DMS153 treated with DMSO at 0.1 percent for 48 hours (cell line): ENCODE measurements around the gene ATP2B2.

ENCODE experiments used
- DNase-seq: peaks from one replicate; lab custom pipeline; 2025; ENCODE audit not compliant: unreplicated experiment; lab: John Stamatoyannopoulos, UW

Gene ATP2B2

DNA sequence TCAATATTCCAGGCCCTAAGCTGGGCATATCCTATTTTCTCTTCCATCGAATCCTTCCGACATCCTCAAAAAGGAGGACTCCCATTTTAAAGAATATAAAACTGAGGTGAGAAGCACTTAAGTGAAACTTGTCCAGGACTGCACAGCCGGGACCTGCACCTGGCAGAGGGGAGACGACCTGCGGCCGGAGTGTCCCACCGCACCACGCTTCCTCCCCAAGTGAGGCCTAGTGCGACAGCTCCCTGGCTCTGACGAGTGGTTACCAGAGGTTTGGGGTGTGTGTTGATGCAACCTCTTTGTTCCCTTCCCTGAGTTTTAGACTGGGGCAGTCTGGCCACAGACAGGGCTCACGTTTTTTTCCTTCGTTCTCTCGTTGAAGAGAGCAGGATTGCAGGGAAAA, 24.9 kb upstream of the ATP2B2 start:
- no peak for DNase-seq

DNA sequence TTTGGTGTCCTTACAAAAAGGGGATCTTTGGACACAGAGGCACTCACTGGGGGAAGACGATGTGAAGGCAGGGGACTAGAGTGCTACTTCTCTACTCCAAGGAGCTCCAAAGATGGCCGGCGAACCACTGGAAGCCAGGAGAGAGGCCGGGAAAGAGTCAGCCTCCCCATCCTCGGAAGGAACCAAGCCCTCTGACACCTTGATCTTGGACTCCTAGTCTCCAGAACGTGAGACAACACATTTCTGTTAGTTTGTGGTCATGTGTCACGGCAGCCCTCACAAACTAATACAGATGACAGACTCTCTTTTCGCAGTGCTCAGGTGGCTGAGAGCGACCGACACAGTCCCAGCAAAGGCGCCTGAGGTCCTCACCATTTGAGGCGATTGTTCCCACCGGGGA, 24.4 kb upstream of the ATP2B2 start:
- no peak for DNase-seq

DNA sequence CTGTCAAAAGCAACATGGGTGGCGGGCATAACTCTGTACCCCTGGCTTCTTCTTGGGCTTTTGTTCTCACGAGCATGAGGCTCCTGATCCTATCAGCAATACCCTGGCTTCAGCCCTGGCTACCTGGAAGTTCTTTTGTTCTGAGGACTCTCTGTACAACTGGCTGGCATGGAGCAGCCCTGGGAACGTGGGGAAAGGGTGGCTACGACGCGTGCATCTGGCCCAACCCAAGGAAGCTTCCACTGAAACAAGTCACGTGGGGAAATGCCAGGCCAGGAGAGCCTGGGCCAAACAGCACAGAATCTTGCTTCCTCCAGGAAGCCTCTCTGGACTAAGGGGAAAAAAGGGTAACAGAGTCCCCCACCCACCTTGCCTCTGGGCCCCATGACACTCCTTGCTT, 22.7 kb upstream of the ATP2B2 start:
- no peak for DNase-seq

DNA sequence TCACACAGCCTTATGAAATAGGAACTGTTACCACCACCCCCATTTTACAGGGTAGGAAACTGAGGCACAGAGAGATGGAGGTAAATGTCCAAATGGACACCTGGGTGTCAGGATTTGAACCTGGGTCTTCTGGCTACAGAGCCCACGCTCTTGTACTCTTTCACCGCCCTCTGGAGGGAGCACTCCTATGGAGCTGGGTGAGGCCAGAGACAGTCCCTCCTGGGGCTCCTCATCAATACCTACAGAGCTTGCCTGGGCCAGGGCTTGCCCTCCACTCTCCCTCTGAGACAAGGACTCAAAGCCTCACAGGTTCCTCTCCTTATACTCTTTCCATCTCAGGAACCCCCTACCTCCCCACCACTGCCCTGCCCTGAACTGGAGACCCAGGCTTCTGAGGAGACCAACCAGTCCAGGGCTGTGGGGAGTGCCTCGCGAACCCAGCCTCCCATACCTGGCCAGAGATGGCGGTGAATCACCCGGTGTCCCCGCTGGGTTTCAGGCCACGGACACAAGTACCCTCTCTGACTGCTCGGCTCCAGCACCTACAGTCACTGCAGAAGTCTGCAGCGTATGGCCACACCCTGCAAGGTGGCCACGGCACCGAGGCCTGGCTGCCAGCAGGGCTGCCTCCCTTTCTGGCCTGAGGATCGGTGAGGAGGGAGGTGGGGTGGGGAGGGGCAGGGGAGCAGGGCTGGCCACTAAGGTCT, 22.1 kb upstream of the ATP2B2 start:
- DNase-seq = no peak

DNA sequence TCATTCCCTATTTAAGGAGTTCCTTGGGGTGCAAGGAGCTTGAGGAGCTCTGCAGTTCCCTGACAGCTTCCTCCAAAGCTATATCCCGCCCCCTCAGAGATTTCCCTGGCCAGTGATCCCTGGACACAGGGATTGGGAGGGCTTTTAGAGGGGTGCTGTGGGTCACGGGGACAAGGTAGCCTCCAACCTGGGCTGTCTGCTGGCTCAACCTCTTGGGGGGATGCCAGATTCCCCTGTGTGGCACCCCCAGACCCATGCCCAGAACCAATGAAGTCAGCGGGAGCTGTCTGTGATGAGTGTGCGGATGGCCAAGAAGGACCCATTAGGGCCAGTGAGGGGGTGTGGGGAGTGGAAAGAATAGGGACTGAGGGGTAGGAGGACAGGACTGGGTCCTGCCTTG, 21.0 kb upstream of the ATP2B2 start:
- DNase-seq = no peak

DNA sequence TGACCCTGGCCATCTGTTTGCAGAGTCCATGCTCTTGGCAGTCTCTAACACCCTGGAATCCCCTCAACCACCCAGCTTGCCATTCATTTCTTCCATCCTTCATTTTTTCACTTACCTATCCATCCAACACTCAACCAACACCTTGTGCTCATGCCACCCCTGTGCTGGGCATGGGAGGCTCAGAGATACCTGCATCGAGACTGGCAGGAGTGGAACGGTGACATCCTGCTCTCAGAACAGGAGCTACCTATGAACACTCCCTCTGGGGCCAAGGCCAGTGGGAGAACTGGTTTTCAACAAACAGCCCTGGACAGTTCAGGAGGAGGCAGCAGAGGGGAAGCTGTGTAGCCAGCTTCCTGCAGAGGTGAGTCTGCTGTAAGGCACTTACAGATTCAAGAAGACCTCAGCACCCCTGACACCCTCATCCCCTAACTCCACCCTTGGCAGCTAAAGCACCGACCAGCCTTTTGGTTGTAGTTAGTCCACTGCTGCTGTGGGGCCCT, 19.5 kb upstream of the ATP2B2 start:
- DNase-seq = no peak

DNA sequence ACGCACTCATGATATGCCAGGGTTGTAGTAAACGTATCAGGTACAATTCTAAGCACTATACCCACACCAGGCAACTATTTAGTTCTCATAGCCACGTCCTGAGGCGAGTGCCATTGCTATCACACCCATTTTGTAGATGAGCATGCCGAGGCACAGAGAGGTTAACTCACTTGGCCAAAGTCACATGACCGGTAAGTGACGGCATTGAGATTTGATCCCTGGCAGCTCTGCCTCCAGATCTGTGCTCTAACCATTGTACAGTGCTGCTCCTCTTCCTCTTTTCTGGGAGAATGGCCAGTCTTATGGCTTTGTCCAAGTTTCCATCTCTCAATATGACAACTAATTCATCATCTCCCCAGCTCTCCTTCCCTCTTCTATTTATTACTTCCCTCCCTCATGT, 18.9 kb upstream of the ATP2B2 start:
- no peak for DNase-seq

DNA sequence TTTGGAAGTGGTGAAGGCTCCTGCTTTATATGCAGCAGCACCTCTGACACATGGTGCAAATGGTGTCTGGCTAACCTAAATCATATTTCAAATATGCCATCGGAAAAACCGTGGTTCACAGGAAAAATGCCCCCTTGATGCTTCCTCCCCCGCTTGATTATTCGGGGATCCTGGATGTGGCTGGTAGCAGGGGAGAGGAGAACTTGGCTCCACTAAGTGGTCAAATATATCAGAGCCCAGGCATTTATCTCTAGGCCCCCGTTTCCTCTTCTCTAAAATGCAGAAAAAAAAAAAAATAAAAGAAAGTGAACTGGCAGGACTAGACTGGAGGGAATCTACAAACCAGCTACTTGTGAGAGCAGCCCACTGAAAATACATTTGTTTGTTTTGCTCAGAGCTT, 18.2 kb upstream of the ATP2B2 start:
- no peak for DNase-seq

DNA sequence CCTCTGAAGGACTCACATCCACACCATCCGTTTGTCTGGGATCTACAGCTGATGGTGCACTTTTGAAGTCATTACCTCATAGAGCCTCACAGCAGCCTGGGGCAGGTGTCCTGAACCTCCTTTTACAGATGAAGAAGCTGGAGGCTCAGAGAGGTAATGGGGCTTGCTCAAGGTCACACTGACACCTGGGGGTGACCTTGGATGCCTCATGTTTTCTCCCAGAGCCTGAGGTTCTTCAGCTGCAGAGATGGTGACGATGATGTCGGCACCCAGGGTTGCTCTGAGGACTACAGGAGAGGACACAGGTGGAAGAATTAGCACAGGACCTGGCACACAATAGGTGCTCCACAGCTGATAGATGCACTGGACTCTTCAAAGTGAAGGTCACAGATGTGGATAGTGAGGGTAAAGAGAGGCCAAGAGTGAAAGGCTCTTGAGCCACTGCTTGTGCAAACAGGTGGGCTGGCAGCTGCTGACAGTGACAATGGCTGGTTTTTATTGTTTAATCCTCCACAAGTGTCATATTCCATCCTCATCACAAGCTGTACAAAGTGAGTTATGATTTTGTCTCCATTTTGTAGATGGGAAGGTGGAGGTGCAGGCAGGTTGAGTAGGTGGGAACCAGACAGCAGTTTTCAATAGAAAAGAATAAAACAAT, 17.4 kb upstream of the ATP2B2 start:
- no peak for DNase-seq

DNA sequence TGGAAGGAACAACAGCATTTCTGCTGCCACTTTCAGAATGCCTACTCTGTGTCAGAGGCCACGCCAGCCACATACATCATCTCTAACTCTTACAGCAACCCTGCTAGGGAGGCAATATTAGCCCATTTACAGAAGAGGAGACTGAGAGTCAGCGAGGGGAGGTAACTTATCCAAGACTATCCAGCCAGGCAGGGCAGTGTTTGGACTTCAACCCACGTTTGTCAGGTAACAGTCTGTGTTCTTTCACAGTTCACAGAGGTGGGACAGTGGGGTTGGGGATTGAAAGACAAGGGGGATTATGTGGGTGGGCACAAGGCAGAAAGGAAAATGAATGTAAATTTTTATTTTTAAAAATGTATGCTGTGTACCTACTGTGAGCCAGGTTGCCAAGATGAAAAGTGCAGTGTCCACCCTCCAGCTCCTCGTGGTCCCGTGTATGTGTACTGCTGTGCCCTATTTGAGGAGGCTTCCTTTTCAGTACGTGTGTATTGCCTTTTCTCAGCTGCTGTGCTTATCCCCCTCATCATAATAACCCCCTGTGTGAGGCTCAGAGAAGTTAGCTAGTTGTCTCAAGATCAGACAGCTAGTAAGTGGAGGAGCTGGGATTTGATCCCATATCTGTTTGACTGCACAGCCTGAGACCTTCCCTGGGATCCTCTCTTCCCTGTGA, 16.5 kb upstream of the ATP2B2 start:
- DNase-seq = no peak

DNA sequence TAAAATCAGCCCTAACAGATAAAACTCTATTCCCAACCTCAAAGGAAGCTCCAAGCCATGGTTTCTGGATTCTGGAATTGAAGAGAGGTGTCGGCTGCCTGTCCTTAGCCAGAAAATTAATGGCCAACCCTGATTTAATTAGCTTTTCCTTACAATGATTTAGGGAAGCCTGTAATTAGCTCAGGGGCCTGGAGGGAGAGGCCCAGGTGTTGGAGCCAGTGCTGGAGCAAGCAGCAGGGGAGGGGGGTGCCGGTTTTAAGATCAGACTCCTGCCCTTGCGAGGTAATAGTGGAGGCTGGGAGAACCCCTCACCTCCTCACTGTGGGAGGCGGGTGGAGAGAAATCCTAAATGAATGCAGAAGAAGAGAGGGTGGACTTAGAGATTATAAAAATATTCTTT, 14.7 kb upstream of the ATP2B2 start:
- no peak for DNase-seq

DNA sequence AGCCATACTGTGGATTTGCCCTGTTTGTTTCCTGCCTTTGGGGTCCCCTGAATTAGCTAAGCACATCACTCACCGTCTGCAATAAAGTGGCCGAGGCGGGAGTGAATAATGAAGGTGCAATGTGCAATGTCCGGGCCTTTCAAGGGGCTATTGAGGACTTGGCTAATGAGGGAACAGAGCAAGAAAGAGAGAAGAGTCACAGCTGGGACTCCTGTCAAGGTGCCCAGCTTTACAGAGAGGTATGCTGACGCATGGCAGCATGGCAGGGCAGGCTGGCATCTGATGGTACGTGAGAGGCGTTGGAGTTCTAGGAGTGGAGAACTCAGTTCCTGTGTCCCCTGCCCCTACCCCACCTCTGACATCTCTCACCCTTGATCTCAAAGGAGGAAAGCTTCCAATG, 13.8 kb upstream of the ATP2B2 start:
- no peak for DNase-seq

DNA sequence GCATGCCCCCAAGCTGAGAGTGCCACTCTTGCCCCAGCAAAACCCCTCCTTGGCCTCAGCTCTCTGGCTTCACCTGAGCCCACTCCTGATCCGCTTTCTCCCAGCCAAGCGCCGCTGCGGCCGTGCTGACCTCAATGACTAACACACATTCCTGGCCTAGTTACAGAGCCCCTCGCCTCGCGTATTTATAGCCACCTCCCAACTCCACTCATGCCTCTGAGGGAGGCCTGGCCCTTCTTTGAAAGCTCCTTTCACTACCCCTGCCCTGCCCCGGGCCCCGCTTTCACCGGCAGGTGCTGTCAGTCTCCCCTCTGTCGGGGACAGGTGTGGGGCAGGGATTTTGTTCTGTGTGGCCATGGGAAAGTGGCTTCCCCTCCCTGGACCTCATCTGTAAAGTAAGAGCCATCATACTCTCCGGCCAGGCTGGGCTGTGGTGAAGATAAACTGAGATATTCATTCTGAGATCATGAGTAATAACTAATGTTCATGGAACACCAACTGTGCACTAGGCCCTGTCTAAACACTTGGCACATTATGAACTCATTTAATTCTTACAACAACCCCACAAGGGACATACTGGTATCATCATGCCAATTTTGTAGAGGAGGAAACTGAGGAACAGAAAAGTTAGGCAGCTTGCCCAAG, 13.2 kb upstream of the ATP2B2 start:
- no peak for DNase-seq

DNA sequence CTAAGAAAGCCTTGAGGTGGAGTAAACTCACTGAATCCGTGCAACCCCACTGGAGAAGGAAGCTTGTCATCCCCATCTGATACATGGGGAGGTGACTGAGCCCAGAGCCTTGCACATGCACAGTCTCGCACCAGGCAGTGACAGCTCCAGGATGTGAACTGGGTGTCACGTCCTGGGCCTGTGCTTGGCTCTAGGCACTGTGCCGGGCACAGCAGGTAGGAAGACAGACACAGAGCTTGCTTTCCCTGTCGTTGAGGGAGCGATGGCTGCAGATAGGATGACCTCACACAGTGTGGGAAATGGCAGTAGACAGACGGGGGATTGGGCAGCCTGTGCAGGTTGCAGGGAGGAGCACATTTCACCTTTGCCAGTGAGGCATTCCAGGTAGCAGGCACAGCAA, 12.2 kb upstream of the ATP2B2 start:
- no peak for DNase-seq

DNA sequence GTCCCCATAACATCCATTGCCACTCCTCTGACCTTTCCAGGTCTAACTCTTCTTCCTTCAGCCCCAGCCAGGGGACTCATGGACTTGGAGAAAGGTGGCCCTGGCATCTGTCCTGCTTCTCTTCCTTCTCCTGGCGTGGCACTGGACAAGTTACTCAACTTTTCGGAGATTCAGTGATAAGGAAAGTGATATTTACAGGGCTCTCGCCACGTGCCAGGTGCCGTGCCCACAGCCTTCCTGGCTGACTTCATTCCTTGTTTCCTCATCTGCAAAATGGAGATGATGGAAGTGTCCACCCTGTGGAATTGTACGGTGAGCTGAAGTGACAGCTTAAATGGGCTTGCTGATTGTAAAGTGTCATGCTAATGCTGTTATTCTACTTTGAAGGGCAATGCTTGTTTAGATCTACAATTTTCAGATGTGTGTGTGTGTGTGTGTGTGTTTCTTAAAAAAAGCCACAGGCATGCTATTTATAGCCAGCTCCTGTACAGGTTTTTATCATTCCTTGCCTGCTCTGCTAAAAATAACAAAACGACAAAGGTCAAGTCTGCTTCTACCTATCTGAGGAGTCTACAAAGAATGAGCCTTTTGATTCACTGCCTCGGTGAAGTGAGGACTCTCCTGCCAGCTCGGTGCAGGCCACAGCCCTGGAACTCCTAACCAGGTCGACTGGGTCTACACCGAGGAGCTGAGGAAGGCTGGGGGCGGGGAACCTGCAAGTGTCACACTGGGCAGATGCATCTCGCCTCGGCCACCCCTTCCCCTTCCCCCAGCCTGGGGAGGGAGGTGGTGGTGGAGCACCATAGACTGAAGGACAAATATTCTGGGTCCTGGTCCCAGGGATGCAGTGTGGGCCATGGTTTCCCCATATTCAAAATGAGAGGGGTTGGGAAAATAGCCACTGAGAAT, 11.4 kb upstream of the ATP2B2 start:
- no peak for DNase-seq

DNA sequence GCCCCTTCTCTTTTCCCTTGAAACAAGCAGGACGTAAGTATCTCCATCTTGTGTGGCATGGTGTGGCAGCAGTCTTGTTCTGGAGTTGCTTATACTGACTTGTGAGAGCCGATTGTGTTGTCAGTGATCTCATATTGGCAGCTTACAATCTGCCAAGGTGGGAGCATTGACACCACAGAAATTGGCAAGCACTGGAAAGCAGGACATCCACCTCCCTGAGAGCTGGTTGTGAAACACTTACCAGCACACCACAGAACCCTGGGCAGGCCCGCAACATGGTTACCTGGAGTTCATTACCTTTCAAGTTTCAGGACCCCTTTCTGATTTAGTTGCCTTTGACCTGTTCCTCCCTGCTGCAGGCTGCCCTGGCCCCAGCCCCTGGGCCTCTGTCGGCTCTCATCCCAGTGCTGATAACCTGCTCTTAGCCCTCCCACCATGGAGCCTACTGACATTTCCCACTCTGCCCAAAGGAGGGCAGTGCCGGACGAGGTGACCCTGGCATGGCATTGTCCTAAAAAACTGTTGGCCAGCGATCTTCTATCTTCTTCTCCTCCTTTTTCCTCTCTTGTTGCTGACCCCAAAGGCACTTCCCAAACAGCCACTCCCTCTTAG, 10.6 kb upstream of the ATP2B2 start:
- no peak for DNase-seq

DNA sequence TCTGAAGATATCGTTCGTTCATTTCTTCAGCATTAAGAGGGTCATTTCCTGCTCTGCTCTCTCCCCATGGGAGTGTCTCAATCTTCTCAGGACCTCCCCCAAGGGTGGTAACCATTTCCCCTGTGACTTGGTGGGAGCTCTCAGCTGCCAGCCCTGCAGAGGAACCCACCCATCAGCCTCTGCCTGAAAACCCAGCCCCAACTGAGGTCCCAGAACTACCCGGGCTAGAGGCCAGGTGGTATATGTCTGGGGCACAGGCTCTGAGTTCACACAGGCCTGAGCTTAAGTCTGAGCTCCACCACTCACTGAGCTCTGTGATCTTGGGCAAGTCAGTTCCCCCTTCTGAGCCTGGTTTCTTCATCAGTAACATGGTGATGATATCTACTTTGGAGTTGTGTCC, 10.0 kb upstream of the ATP2B2 start:
- no peak for DNase-seq

DNA sequence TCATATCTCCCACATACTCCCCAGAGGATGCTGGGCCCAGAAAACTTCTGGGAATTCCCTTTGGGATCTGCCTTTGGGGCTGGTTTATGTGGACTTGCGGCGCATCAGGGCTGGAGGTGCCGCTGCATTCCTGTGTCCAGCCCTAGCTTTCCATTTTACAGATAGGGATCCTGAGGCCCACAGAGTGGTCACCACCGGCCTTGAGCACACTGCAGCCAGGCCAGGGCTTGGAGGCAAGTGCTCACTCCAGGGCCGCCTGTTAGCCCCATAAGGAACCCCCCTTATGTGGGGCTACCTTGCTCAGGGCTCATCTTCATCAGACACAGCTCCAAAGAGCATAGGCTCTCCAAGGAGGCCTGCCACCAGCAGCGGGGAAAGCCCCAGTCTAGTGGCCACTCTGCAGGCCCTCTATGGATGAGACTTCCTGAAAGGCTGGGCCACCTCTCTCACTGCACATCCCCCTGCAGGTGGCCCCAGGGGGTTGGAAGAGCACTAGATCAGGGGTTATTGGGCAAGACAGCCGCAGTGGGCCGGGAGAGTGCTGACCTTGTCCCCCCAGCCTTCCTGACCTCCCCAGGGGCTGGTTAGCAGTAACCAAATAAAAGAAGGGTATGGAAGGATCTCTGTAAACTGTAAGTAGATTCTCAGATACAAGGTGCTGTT, 9.2 kb upstream of the ATP2B2 start:
- DNase-seq = no peak

DNA sequence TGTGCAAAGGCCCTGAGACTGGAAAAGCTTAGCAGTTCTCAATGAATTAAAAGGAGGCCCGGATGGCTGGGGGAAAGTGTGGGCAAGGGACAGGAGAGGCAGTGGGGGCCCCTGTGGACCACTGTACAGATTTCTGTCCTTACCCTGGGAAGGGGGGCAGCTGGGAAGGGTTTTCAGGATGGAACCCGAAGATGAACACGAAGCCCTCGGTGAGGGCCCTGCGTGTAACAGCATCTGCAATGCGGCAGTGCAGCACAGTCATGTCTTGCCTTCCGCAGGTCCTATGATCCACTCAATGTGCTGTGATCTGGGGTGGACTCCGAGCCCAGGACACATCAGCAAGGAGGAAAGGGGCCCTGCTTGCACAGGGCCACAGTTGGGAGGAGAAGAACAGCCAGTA, 7.9 kb upstream of the ATP2B2 start:
- DNase-seq = no peak

DNA sequence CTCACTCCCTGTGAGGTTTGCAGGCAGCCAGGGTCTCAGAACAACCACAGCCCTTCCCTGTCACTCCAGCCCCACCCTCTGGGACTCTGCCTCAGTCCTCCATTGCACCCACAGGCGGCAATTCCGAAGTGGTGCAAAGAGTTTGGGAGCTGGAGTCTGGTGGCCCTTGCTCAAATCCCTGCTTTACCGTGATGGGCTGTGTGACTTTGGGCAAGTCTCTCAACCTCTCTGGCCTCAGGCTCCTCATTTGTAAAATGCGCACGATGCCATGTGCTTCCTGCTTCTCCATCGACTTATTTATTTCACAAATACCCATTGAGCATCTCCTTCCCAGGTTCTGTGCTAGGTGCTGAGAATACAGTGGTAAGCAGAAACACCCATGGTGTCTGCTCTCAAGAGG, 7.3 kb upstream of the ATP2B2 start:
- no peak for DNase-seq
